Prostate gland (tissue), 2 donors: Measurements from ENCODE around the gene LYRM2. TPM values are rescaled to one million over a fixed set of nuclear protein-coding genes. Genes with fewer than 3 reads are reported as not detected.

Experiments
- DNase-seq: peaks from one replicate; pipeline ENCODE4 v3.0.0-alpha.2; 2019; ENCODE audit warnings: low spot score
- H3K27ac ChIP-seq, 2 donors: fragments of 200-600 bp; sonication (generic); 2 replicates each; pipeline ENCODE4 v1.5.1; 2017 to 2019
- H3K27me3 ChIP-seq: fragments of 200-600 bp; sonication (generic); replicated peaks from 2 replicates; pipeline ENCODE4 v1.5.1; 2019; ENCODE audit not compliant: insufficient read depth
- H3K36me3 ChIP-seq, 2 donors: fragments of 200-600 bp; sonication (generic); 1 replicate in 1 of 2; 2 replicates in 1 of 2; pipeline versions ENCODE4 v1.5.1 to v1.8.1; 2017 to 2019
- H3K4me1 ChIP-seq: fragments of 200-600 bp; sonication (generic); replicated peaks from 2 replicates; pipeline ENCODE4 v1.5.1; 2019
- H3K4me3 ChIP-seq, 2 donors: fragments of 200-600 bp; sonication (generic); 2 replicates each; pipeline ENCODE4 v1.5.1; 2017 to 2019
- H3K9me3 ChIP-seq: fragments of 200-600 bp; sonication (generic); 2 replicates; pipeline ENCODE4 v1.5.1; 2017
- CTCF ChIP-seq, 4 experiments: fragments of 200-600 bp in 2 of 4; fragments of 450-650 bp in 2 of 4; sonication (generic) in 2 of 4; IDR thresholded peaks; 1 replicate in 3 of 4; 2 replicates in 1 of 4; pipeline ENCODE4 v1.5.1; 2016 to 2019; ENCODE audit warnings: antibody characterized with exemption in 4 of 4, mild to moderate bottlenecking in 2 of 4, moderate library complexity in 2 of 4
- POLR2A ChIP-seq: fragments of 450-650 bp; IDR thresholded peaks from one replicate; pipeline ENCODE4 v1.6.1; 2016; ENCODE audit warnings: antibody characterized with exemption, mild to moderate bottlenecking
- POLR2AphosphoS5 ChIP-seq: sonication (generic); formaldehyde crosslinking; IDR thresholded peaks from one replicate; pipeline ENCODE4 v1.6.1; 2017; ENCODE audit warnings: antibody characterized with exemption
- WGBS: methylation state at CpG from one replicate; pipeline ENCODE4 v1.1.5; 2018; 5-methylcytosine and 5-hydroxymethylcytosine counted together
- intact Hi-C: fragments of 100-400 bp; cut with DNase I; formaldehyde crosslinking; loops from one replicate; pipeline ENCODE4 v1.14.2; 2022
- total RNA-seq, 2 donors: library from RNA; depleted of rRNA; stranded (reverse); fragments of >200 nt; gene quantifications; one replicate each; pipeline ENCODE4 v1.1.0, GENCODE V29; 2016

The LYRM2 gene
- total RNA-seq, 2 donors from 2014 or later: 21.3 to 25.7 TPM

GRCh38 chr6:89675949-89676748 is 37.6 kb upstream of the LYRM2 start:
- H3K27ac ChIP-seq: no peak overlapping the region
- 56% methylated on average over 7 of the region's 7 CpGs for WGBS
- no peak for DNase-seq
- no peaks in the 10 kb centered on the region for H3K9me3 ChIP-seq
- H3K4me1 ChIP-seq: no peaks in the 10 kb centered on the region
- intact Hi-C loops: no loop called here
- TF ChIP-seq POLR2A: no peak
- no peak for TF ChIP-seq POLR2AphosphoS5
- TF ChIP-seq CTCF (IDR thresholded peaks at IDR 0.05): no peak
- H3K27me3 ChIP-seq: no peaks in the 10 kb centered on the region
- H3K36me3 ChIP-seq: peaks cover 6 to 24% of the 10 kb centered on the region in 2 donors
- no peak overlapping the region for H3K4me3 ChIP-seq

- no peak overlapping the region for H3K4me3 ChIP-seq
- no peaks in the 10 kb centered on the region for H3K27me3 ChIP-seq
- intact Hi-C loops: no loop called here
- H3K4me1 ChIP-seq: no peaks in the 10 kb centered on the region
- TF ChIP-seq POLR2AphosphoS5: no peak
- TF ChIP-seq POLR2A: no peak
- TF ChIP-seq CTCF (IDR thresholded peaks at IDR 0.05): no peak
- DNase-seq: no peak
- H3K36me3 ChIP-seq: peaks cover 0 to 14% of the 10 kb centered on the region in 2 donors
- 94% methylated on average over 7 of the region's 7 CpGs for WGBS
- no peaks in the 10 kb centered on the region for H3K9me3 ChIP-seq
- H3K27ac ChIP-seq: no peak overlapping the region
These were observed 32.5 kb upstream of the LYRM2 start for GRCh38 chr6:89670935-89671565.

- Histone ChIP-seq H3K27ac (no peak overlapping the region), H3K4me1 (no peaks in the 10 kb centered on the region), H3K27me3 (no peaks in the 10 kb centered on the region), H3K36me3 (peaks cover 0 to 11% of the 10 kb centered on the region in 2 donors), H3K9me3 (no peaks in the 10 kb centered on the region), H3K4me3 (no peak overlapping the region)
- no peak for DNase-seq
- TF ChIP-seq POLR2A (no peak), POLR2AphosphoS5 (no peak), CTCF (IDR thresholded peaks at IDR 0.05) (no peak)
- intact Hi-C loops: no loop called here
- 66% methylated on average over 6 of the region's 6 CpGs for WGBS
These were observed 30.5 kb upstream of the LYRM2 start for GRCh38 chr6:89669002-89669401.

GRCh38 chr6:89667872-89668556 is 29.5 kb upstream of the LYRM2 start:
- no peaks in the 10 kb centered on the region for H3K9me3 ChIP-seq
- peaks cover 0 to 10% of the 10 kb centered on the region in 2 donors for H3K36me3 ChIP-seq
- H3K4me3 ChIP-seq: no peak overlapping the region
- no peak for DNase-seq
- intact Hi-C loops: no loop called here
- WGBS: 78% methylated on average over 5 of the region's 5 CpGs
- no peak overlapping the region for H3K27ac ChIP-seq
- H3K27me3 ChIP-seq: no peaks in the 10 kb centered on the region
- TF ChIP-seq POLR2AphosphoS5 (no peak), CTCF (IDR thresholded peaks at IDR 0.05) (no peak)
- H3K4me1 ChIP-seq: no peaks in the 10 kb centered on the region
